ENCODE measurements around the gene ZFAND5. TPM values are rescaled to one million over a fixed set of nuclear protein-coding genes. Genes with fewer than 3 reads are reported as not detected.
A peak's percentile ranks its signal among the peaks of the same experiment; 100 is the strongest.

ZFAND5 gene
- total and polyA plus RNA-seq, 2 experiments from 2014 or later = 138 to 216 TPM

DNA sequence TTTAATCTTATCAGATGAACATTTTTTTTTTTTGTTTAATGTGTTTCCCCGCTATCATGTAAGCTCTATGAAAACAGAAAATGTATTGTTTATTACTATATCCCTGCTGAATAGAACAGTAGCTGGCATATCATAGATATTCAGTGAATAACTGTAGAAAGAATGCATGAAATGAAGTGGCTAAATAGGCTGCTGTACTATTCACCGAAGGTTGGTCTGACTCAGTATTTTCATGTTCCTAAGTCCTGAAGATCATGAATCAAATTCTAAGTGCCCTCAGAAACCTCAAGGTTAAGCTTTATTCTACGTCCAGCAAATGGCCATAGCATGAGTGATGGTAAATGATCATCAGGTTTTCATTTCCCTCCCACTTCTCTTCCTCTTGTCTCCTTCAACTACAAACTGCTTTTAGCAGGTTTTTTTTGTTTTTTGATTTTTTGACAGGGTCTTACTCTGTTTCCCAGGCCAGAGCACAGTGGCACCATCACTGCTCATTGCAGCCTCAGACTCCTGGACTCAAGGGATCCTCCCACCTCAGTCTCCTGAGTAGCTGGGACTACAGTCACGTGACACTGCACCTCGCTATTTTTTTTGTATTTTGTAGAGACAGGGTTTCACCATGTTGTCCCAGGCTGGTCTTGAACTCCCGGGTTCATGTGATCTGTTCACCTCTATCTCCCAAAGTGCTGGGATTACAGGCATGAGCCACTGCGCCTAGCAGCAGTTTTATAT, 19.1 kb upstream of the ZFAND5 start:
- TF ChIP-seq, protein P1, sequence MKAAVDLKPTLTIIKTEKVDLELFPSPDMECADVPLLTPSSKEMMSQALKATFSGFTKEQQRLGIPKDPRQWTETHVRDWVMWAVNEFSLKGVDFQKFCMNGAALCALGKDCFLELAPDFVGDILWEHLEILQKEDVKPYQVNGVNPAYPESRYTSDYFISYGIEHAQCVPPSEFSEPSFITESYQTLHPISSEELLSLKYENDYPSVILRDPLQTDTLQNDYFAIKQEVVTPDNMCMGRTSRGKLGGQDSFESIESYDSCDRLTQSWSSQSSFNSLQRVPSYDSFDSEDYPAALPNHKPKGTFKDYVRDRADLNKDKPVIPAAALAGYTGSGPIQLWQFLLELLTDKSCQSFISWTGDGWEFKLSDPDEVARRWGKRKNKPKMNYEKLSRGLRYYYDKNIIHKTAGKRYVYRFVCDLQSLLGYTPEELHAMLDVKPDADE (IDR thresholded peaks at IDR 0.05) = no peak
- no peak for TF ChIP-seq CTCF (conservative IDR thresholded peaks at IDR 0.05; ENCODE audit: low read depth in 2 of 2)
- no peak for TF ChIP-seq ZNF462 (CRISPR knock-in tag; IDR thresholded peaks at IDR 0.05)
- TF ChIP-seq POLR2AphosphoS5 (IDR thresholded peaks at IDR 0.05; ENCODE audit: low read depth) = no peak
- TF ChIP-seq JUNB (IDR thresholded peaks at IDR 0.05; ENCODE audit: unreplicated experiment) = no peak
- no peak for TF ChIP-seq ZNF331 (CRISPR knock-in tag; IDR thresholded peaks at IDR 0.05; ENCODE audit: low read depth)
- H2AFZ ChIP-seq = 0 out of 2 replicates have a peak overlapping the region, but pooled peaks have one; percentile 19
- H4K20me1 ChIP-seq (replicated peaks; ENCODE audit: insufficient read depth) = no peaks in the 10 kb centered on the region

More for the DNA sequence above, 19.1 kb upstream of the ZFAND5 start:
- no peaks in the 10 kb centered on the region for H3F3A ChIP-seq (replicated peaks; ENCODE audit: low read depth)
- H3K4me2 ChIP-seq = no peak overlapping the region
- DNase-seq (ENCODE audit: low spot score) (no peak), ATAC-seq (no peak)
- no peaks in the 10 kb centered on the region for H3K9me2 ChIP-seq (ENCODE audit: insufficient read depth)
- Mint-ChIP-seq H3K4me3 (no peak overlapping the region), H3K27me3 (ENCODE audit: insufficient read depth, low read depth, poor library complexity) (no peaks in the 10 kb centered on the region), H3K27ac (no peak overlapping the region), H3K4me1 (peaks cover 4% of the 10 kb centered on the region; the same call in 2 of the 3 replicates), H3K36me3 (ENCODE audit: low read depth) (no peaks in the 10 kb centered on the region), H3K9me3 (no peaks in the 10 kb centered on the region)
- peaks cover 12% of the 10 kb centered on the region for H3K4me1 ChIP-seq (ENCODE audit: insufficient read depth)
- no peaks in the 10 kb centered on the region for H3K36me3 ChIP-seq (ENCODE audit: insufficient read depth)
- no peaks in the 10 kb centered on the region for H3K79me2 ChIP-seq (replicated peaks; ENCODE audit: insufficient read depth)
- no peak overlapping the region for H3K27ac ChIP-seq (ENCODE audit: low read depth)
- H3K4me3 ChIP-seq = no peak overlapping the region
- H3K27me3 ChIP-seq (ENCODE audit: insufficient read depth) = no peaks in the 10 kb centered on the region
